GM21390 (cell line): ENCODE results near the gene HEXIM1.
A peak's percentile ranks its signal among the peaks of the same experiment; 100 is the strongest.

Source experiments
- ATAC-seq: cut with Tn5 transposase; IDR thresholded peaks from one replicate; pipeline ENCODE4 v1.9.1; 2021; ENCODE audit not compliant: unreplicated experiment

Gene HEXIM1

GRCh38 chr17:45148183-45149036 is at the start of gene HEXIM1:
TSS of gene HEXIM1 (plus strand) at chr17:45148475. CDS start at chr17:45149191, 716 bp downstream.
- ATAC-seq, result peak; percentile 56

- ATAC-seq, result no peak
Measured at GRCh38 chr17:45098869-45099616, 49.2 kb upstream of the HEXIM1 start.

- no peak for ATAC-seq
Measured at GRCh38 chr17:45101546-45101882, 46.8 kb upstream of the HEXIM1 start.

GRCh38 chr17:45101883-45102811 is 46.1 kb upstream of the HEXIM1 start:
- no peak for ATAC-seq

- no peak for ATAC-seq
Measured at GRCh38 chr17:45102856-45103255, 45.4 kb upstream of the HEXIM1 start.

GRCh38 chr17:45103269-45103795 is 44.9 kb upstream of the HEXIM1 start:
- ATAC-seq, result no peak

GRCh38 chr17:45104029-45104428 is 44.2 kb upstream of the HEXIM1 start:
- ATAC-seq, result no peak

GRCh38 chr17:45104497-45104896 is 43.8 kb upstream of the HEXIM1 start:
- ATAC-seq, result no peak

- ATAC-seq, result no peak
Measured at GRCh38 chr17:45104907-45105624, 43.2 kb upstream of the HEXIM1 start.

GRCh38 chr17:45106096-45106495 is 42.2 kb upstream of the HEXIM1 start:
- ATAC-seq, result no peak

- ATAC-seq, result no peak
Measured at GRCh38 chr17:45106582-45106981, 41.7 kb upstream of the HEXIM1 start.

- ATAC-seq, result no peak
Measured at GRCh38 chr17:45107293-45108010, 40.8 kb upstream of the HEXIM1 start.

- ATAC-seq, result no peak
Measured at GRCh38 chr17:45108051-45108450, 40.2 kb upstream of the HEXIM1 start.

- no peak for ATAC-seq
Measured at GRCh38 chr17:45108595-45109521, 39.4 kb upstream of the HEXIM1 start.

GRCh38 chr17:45110676-45111611 is 37.3 kb upstream of the HEXIM1 start:
- no peak for ATAC-seq

- no peak for ATAC-seq
Measured at GRCh38 chr17:45111850-45112249, 36.4 kb upstream of the HEXIM1 start.
